ENCODE results near the gene SPTA1.

SPTA1 gene

GRCh38 chr1:158654086-158654485 lies 32.4 kb downstream of the SPTA1 start:
- no peak overlapping the region for H3K4me3 ChIP-seq (ENCODE audit: insufficient read length, low read depth)
- H3K36me3 ChIP-seq (ENCODE audit: insufficient read depth, insufficient read length, low read length), result no peaks in the 10 kb centered on the region
- TF ChIP-seq ZNF274 (IDR thresholded peaks at IDR 0.05; ENCODE audit: low read depth, low read length) (no peak), YY1 (IDR thresholded peaks at IDR 0.05; ENCODE audit: insufficient read depth, insufficient read length) (no peak), SUZ12 (IDR thresholded peaks at IDR 0.05; ENCODE audit: extremely low read depth, insufficient read depth, insufficient read length) (no peak)

DNA sequence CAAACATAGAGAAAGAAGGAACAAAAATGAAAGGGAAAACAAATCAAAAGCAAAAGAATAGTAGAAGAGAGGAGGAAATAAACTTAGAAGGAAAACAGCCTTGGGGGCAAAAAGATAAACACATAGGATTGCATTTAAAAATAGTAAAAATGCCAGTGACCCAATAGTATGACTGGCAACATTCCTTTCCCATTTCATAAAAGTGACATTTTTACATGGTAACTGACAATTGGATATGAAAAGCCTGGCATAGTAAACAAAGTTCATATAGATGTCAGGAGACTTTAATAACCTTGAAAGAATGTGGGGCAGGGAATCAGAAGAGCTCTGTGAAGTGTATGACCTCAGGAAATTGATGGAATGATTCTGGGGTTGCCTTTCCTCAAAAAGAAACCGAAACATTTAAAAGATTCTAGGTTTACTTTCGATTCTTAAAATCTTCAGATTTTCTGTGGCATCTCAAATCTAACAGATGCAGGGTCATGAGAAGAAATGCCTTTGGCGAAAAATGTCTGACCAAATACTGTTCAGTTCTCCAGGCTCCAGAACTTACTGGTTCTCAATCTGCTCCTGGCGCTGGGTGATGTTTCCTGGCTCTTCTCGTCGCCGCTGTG lies 33.7 kb downstream of the SPTA1 start:
- H3K4me1 ChIP-seq (ENCODE audit: insufficient read depth, insufficient read length), result no peaks in the 10 kb centered on the region
- H3K36me3 ChIP-seq (ENCODE audit: insufficient read depth, insufficient read length, low read length), result no peaks in the 10 kb centered on the region
- H3K9ac ChIP-seq (ENCODE audit: insufficient read length, low read depth), result no peak overlapping the region
- DNase-seq (ENCODE audit: low read depth, low spot score), result no peak
- no peak overlapping the region for H3K4me3 ChIP-seq (ENCODE audit: insufficient read length, low read depth)
- no peak for TF ChIP-seq ZNF274 (IDR thresholded peaks at IDR 0.05; ENCODE audit: low read depth, low read length)
- no peak for TF ChIP-seq SUZ12 (IDR thresholded peaks at IDR 0.05; ENCODE audit: extremely low read depth, insufficient read depth, insufficient read length)
- no peak for TF ChIP-seq YY1 (IDR thresholded peaks at IDR 0.05; ENCODE audit: insufficient read depth, insufficient read length)
- H3K9me3 ChIP-seq (ENCODE audit: insufficient read depth, low read length), result no peaks in the 10 kb centered on the region
- H3K27me3 ChIP-seq (ENCODE audit: insufficient read depth, insufficient read length), result no peaks in the 10 kb centered on the region

More at GRCh38 chr1:158654086-158654485, 32.4 kb downstream of the SPTA1 start:
- no peak for DNase-seq (ENCODE audit: low read depth, low spot score)
- H3K9ac ChIP-seq (ENCODE audit: insufficient read length, low read depth), result no peak overlapping the region
- no peaks in the 10 kb centered on the region for H3K9me3 ChIP-seq (ENCODE audit: insufficient read depth, low read length)
- no peaks in the 10 kb centered on the region for H3K27me3 ChIP-seq (ENCODE audit: insufficient read depth, insufficient read length)
- no peaks in the 10 kb centered on the region for H3K4me1 ChIP-seq (ENCODE audit: insufficient read depth, insufficient read length)

DNA sequence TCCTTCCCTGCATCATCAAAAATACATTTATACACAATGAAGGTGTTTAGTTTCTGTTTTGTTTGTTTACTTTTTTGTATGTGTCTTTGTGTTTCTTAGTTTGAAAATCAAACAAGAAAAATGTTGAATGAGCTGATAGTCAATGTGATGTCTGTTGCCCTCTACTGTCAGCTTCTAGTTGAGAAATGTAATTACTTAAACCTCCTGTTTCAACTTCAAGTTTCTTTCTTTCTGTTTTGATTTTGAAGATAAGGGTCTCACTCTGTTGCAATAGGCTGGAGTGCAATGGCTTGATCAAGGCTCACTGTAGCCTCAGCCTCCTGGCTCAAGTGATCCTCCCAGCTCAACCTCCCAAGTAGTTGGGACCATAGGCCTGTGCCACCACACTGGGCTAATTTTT lies 37.5 kb downstream of the SPTA1 start:
- Histone ChIP-seq H3K4me1 (ENCODE audit: insufficient read depth, insufficient read length) (no peaks in the 10 kb centered on the region), H3K36me3 (ENCODE audit: insufficient read depth, insufficient read length, low read length) (no peaks in the 10 kb centered on the region), H3K9me3 (ENCODE audit: insufficient read depth, low read length) (no peaks in the 10 kb centered on the region), H3K4me3 (ENCODE audit: insufficient read length, low read depth) (no peak overlapping the region), H3K27me3 (ENCODE audit: insufficient read depth, insufficient read length) (no peaks in the 10 kb centered on the region), H3K9ac (ENCODE audit: insufficient read length, low read depth) (no peak overlapping the region)
- TF ChIP-seq ZNF274 (IDR thresholded peaks at IDR 0.05; ENCODE audit: low read depth, low read length) (no peak), YY1 (IDR thresholded peaks at IDR 0.05; ENCODE audit: insufficient read depth, insufficient read length) (no peak), SUZ12 (IDR thresholded peaks at IDR 0.05; ENCODE audit: extremely low read depth, insufficient read depth, insufficient read length) (no peak)
- DNase-seq (ENCODE audit: low read depth, low spot score), result no peak

GRCh38 chr1:158646465-158646864 lies 40.0 kb downstream of the SPTA1 start:
- no peak overlapping the region for H3K4me3 ChIP-seq (ENCODE audit: insufficient read length, low read depth)
- DNase-seq (ENCODE audit: low read depth, low spot score), result no peak
- no peaks in the 10 kb centered on the region for H3K4me1 ChIP-seq (ENCODE audit: insufficient read depth, insufficient read length)
- no peak overlapping the region for H3K9ac ChIP-seq (ENCODE audit: insufficient read length, low read depth)
- H3K36me3 ChIP-seq (ENCODE audit: insufficient read depth, insufficient read length, low read length), result no peaks in the 10 kb centered on the region
- H3K27me3 ChIP-seq (ENCODE audit: insufficient read depth, insufficient read length), result no peaks in the 10 kb centered on the region
- H3K9me3 ChIP-seq (ENCODE audit: insufficient read depth, low read length), result no peaks in the 10 kb centered on the region
- TF ChIP-seq SUZ12 (IDR thresholded peaks at IDR 0.05; ENCODE audit: extremely low read depth, insufficient read depth, insufficient read length) (no peak), YY1 (IDR thresholded peaks at IDR 0.05; ENCODE audit: insufficient read depth, insufficient read length) (no peak), ZNF274 (IDR thresholded peaks at IDR 0.05; ENCODE audit: low read depth, low read length) (no peak)

DNA sequence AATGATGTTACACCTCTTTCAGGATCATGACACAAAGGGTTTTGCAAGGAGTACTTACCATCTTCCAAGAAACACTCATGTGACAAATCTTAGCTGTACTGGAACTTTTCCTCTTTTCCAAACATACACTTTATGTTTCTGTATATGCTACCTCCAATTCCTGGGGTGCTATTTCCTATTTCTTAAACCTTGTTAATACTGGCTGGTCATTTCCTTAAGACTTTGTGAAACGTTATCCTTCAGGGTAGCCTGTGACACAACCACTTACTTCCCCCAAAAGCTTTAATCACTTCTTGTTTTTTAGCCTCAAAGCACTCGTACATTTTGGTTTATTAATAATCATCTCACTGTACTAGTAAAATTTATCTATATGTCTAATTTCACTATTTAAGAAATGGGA lies 42.1 kb downstream of the SPTA1 start:
- no peaks in the 10 kb centered on the region for H3K27me3 ChIP-seq (ENCODE audit: insufficient read depth, insufficient read length)
- H3K9me3 ChIP-seq (ENCODE audit: insufficient read depth, low read length), result no peaks in the 10 kb centered on the region
- H3K4me3 ChIP-seq (ENCODE audit: insufficient read length, low read depth), result no peak overlapping the region
- no peak overlapping the region for H3K9ac ChIP-seq (ENCODE audit: insufficient read length, low read depth)
- no peak for DNase-seq (ENCODE audit: low read depth, low spot score)
- no peaks in the 10 kb centered on the region for H3K4me1 ChIP-seq (ENCODE audit: insufficient read depth, insufficient read length)
- no peak for TF ChIP-seq ZNF274 (IDR thresholded peaks at IDR 0.05; ENCODE audit: low read depth, low read length)
- H3K36me3 ChIP-seq (ENCODE audit: insufficient read depth, insufficient read length, low read length), result no peaks in the 10 kb centered on the region

GRCh38 chr1:158638904-158639303 lies 47.6 kb downstream of the SPTA1 start:
- no peak overlapping the region for H3K9ac ChIP-seq (ENCODE audit: insufficient read length, low read depth)

DNA sequence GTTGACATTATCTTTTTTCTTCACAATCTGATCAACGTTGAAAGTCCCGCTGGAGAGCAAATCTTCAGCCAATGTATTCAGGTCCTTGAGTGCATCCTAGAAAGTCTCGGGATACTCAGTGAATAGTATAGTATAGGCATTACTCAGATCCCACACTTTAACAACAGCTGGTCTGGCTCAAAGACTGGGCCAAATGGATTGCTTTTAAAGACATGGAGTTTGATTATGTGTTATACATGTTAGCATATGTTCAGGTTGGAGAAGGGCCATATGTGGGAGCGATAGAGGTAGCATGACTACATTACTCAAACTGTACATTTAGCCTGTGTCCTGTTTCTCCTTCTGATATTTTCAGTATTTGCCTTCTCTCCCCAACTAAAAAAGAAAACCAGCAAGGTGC lies 48.4 kb downstream of the SPTA1 start:
- H3K9me3 ChIP-seq (ENCODE audit: insufficient read depth, low read length), result peaks cover 4% of the 10 kb centered on the region; the same call in 1 of the 2 replicates
- no peak overlapping the region for H3K4me3 ChIP-seq (ENCODE audit: insufficient read length, low read depth)
- no peaks in the 10 kb centered on the region for H3K36me3 ChIP-seq (ENCODE audit: insufficient read depth, insufficient read length, low read length)
- no peak overlapping the region for H3K9ac ChIP-seq (ENCODE audit: insufficient read length, low read depth)
- no peaks in the 10 kb centered on the region for H3K27me3 ChIP-seq (ENCODE audit: insufficient read depth, insufficient read length)
- no peaks in the 10 kb centered on the region for H3K4me1 ChIP-seq (ENCODE audit: insufficient read depth, insufficient read length)
- TF ChIP-seq SUZ12 (IDR thresholded peaks at IDR 0.05; ENCODE audit: extremely low read depth, insufficient read depth, insufficient read length) (no peak), ZNF274 (IDR thresholded peaks at IDR 0.05; ENCODE audit: low read depth, low read length) (no peak), YY1 (IDR thresholded peaks at IDR 0.05; ENCODE audit: insufficient read depth, insufficient read length) (no peak)
- DNase-seq (ENCODE audit: low read depth, low spot score), result no peak

More at GRCh38 chr1:158638904-158639303, 47.6 kb downstream of the SPTA1 start:
- Histone ChIP-seq H3K4me1 (ENCODE audit: insufficient read depth, insufficient read length) (no peaks in the 10 kb centered on the region), H3K27me3 (ENCODE audit: insufficient read depth, insufficient read length) (no peaks in the 10 kb centered on the region), H3K4me3 (ENCODE audit: insufficient read length, low read depth) (no peak overlapping the region), H3K36me3 (ENCODE audit: insufficient read depth, insufficient read length, low read length) (no peaks in the 10 kb centered on the region), H3K9me3 (ENCODE audit: insufficient read depth, low read length) (peaks cover 4% of the 10 kb centered on the region; the same call in 1 of the 2 replicates)
- no peak for DNase-seq (ENCODE audit: low read depth, low spot score)
- no peak for TF ChIP-seq YY1 (IDR thresholded peaks at IDR 0.05; ENCODE audit: insufficient read depth, insufficient read length)
- no peak for TF ChIP-seq ZNF274 (IDR thresholded peaks at IDR 0.05; ENCODE audit: low read depth, low read length)
- TF ChIP-seq SUZ12 (IDR thresholded peaks at IDR 0.05; ENCODE audit: extremely low read depth, insufficient read depth, insufficient read length), result no peak
